Activated CD8-positive, alpha-beta memory T cell treated with anti-CD3 and anti-CD28 coated beads, Interleukin-2, amount 50 U/mL, for 48 hours (primary cell): Measurements from ENCODE around the gene TMED6.

Source experiments
- DNase-seq: peaks from one replicate; pipeline ENCODE4 v3.0.0-alpha.2; 2020

Gene TMED6

DNA sequence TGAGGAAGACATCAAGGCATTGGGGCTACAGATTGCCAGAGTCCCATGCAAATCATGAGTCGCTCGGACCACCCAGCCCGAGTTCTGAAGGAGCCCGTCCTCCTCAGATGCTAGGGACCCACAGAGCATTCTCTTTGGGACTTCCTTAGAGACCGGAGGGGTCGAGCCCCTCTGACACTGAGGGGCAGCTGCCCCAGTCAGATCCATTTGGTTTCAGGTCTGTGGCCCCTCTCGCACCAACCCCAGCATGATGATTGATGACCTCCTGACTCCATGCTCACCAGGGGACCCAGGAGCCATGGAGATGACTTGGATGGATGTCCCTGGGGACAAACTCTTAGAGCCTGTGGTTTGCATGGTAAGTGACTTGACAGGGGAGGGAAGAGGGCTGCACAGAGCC is 29.2 kb downstream of the TMED6 start:
- no peak for DNase-seq

DNA sequence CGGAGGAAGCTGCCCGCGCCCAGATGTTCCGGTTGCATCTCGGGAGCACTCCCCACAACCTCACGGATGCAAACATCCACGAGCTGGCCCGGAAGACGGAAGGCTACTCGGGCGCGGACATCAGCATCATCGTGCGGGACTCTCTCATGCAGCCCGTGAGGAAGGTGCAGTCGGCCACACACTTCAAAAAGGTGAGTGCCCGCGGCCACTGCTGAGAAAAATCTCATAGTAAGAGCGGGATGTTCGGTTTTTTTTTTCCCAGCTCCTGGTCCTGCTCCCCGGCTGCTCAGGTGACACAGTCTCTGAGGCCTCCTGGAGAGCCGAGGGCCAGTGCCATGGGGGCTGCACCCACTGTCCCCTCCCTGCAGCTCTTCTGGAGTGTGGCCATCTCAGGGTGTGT is 30.5 kb downstream of the TMED6 start:
- DNase-seq: no peak

- DNase-seq: no peak
These were observed 30.9 kb downstream of the TMED6 start for GRCh38 chr16:69320740-69321073.

DNA sequence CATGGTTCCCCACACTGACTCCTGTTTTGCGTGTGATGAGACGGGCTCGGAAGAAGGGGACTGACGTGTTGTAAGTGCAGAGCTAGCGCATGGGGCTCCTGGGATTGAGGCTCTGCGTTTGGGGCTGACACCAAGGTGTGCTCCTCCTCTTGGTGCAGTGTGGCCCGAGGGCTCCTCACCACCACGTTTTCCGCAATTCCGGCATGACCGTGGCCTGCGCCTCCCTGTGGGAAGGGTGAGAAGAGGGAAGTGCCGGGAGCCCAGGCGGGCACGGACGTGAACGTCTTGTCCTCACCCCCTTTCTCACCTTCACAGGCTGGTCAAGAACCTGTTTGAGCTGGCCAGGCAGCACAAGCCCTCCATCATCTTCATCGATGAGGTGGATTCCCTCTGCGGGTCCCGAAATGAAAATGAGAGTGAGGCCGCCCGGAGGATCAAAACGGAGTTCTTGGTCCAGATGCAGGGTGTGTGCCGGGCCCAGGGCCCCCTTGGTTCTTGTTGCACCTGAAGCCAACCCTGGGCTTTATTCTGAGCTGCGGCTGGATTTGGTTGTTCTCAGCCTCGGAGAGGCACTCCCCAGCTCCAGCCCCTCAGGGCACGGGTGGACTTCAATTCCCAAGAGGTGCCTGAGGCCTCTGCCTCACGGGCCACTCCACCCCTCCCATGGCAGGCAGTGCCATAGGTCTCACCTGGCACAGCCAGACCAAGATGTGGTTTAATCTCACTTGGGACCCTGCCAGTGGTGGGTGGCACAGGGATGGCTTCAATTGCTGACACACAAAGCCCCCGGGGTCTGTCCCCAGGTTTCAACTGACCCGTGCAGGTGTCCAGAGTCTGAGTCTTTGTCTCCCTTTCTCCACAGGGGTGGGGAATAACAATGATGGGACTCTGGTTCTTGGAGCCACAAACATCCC is 31.5 kb downstream of the TMED6 start:
- DNase-seq: no peak

- no peak for DNase-seq
These were observed 32.2 kb downstream of the TMED6 start for GRCh38 chr16:69319381-69319780.

GRCh38 chr16:69318911-69319289 is 32.7 kb downstream of the TMED6 start:
- DNase-seq: no peak

- no peak for DNase-seq
These were observed 33.2 kb downstream of the TMED6 start for GRCh38 chr16:69318177-69318910.

DNA sequence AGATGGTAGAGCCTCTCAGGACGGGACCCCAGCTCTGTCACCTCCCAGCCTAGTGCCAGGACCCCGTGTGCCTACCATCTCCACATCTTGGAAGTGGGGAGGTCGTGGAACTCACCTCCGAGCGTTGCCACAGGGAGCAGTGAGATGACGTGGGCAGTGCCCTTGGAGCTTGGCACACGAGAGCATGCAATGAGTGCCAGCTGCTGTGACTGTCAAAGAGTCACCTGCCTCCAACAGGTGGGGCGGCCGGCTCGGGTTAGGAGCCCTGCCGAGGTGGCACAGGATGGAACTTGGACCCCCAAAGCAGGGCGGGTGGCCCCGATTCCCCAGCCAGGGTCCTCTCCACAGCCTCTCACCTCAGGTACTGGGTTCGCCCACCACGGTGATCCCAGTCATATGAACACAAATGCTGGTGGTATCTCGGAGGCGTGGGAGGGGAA is 35.0 kb downstream of the TMED6 start:
- no peak for DNase-seq

- DNase-seq: no peak
These were observed 35.9 kb downstream of the TMED6 start for GRCh38 chr16:69315486-69316311.

GRCh38 chr16:69314534-69314933 is 37.1 kb downstream of the TMED6 start:
- no peak for DNase-seq

- no peak for DNase-seq
These were observed 38.1 kb downstream of the TMED6 start for GRCh38 chr16:69313469-69313868.

GRCh38 chr16:69311533-69312387 is 39.8 kb downstream of the TMED6 start:
- peak; percentile 79 for DNase-seq

GRCh38 chr16:69310653-69311532 is 40.7 kb downstream of the TMED6 start, which contains the start of gene VPS4A:
Gene VPS4A (plus strand): TSS chr16:69311350. CDS start chr16:69311512, 162 bp downstream.
- peak; percentile 100 for DNase-seq

DNA sequence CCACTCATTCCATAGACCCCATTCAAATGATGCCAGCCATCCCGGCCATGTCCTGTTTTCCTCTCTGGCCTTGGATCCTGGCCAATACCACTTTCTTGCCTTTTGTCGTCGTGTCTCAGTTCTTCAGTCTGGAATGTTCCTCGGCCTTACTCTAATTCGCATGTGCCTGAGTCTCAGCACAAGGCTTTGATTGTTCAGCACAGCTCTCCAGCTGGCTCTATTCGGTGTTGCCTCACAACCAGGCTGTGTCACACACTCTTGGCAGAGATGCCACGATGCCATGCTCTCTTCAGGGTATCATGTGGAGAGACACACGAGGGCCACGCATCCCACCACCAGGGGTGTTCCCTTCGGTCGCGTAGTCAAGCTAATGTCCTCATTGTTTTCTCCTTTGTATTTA is 42.3 kb downstream of the TMED6 start:
- DNase-seq: no peak

DNA sequence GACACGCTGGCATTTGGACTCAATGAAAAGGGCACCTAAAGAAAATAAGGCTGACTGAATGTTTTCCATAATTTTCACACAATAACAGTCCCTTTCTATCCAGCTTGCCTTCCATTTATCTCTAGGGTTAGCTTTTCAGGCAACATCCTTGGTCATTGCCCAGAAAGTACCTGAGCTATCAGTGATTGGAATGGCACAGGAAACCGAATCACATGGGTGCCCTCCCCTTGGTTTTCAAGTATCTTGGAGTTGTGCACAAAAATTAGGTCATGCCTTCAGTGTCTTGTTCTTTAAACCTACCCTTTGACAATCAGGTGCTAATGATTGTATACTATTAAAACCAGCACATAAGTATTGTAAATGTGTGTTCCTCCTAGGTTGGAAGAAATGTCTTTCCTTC is 43.7 kb downstream of the TMED6 start:
- no peak for DNase-seq

GRCh38 chr16:69307091-69307490 is 44.5 kb downstream of the TMED6 start:
- no peak for DNase-seq

GRCh38 chr16:69306031-69306430 is 45.6 kb downstream of the TMED6 start:
- DNase-seq: no peak

- no peak for DNase-seq
These were observed 49.3 kb downstream of the TMED6 start for GRCh38 chr16:69302301-69302700.

DNA sequence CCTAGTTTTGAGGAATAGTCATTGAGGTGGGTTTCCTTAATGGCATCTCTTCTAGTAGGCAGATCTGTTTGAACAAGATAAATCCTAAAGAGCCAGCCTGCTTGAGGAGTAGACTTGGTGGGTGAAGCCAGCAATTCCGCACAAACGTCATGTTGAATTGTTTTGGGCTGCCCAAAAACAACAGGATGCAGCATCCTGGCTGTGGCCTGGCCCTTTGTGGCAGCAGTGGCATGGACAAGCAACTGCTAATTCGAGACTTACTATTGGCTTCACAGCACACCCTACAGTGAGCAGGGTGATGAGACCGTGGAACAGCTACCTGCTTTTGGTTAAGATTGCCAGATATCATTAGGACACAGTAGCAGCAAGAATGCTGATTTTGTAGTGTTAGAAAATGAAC is 49.7 kb downstream of the TMED6 start:
- no peak for DNase-seq

DNA sequence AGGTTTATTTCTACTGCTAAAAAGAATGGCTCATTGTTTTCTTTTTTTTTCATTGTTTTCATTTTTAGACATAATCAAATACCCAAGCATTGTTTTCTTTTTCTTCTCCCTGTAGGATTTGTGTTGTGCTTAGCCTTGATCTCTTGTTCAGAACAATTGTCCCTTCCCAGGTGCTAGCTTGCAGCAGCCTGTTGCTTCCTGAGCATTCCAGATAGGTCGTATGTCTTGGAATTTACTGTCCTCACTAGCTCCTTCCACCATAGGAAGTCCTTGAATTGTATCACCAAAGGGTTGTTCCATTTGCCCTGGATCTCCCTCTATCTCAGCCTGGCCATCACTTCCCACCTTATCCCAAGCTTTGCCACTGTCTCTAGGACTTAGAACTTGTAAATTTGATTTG is 50.4 kb downstream of the TMED6 start:
- no peak for DNase-seq

DNA sequence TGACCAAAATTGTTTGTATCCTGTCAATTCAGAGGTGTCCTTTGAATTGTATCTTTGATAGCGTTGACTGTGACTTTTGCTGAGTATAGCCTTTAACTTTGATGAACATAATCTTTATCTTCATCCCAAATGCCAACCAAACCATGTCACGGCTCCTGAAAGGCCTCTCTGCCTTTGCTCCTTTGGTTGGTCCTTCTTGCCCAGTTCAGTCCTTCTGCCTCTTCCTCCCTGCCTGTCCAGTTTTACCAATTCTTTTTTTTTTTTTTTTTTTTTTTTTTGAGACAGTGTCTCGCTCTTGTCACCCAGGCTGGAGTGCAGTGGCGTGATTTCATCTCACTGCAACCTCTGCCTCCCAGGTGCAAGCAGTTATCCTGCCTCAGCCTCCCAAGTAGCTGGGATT is 53.3 kb downstream of the TMED6 start:
- no peak for DNase-seq
